GM18511 (cell line): ENCODE measurements around the gene PIM3.
"Not testable (repeated sequence)": the region's sequence is repeated elsewhere in the genome, so short reads cannot be mapped to it uniquely, and the experiment has no call there.

ENCODE experiments used
- ATAC-seq: cut with Tn5 transposase; IDR thresholded peaks from one replicate; pipeline ENCODE4 v1.9.1; 2021; ENCODE audit warnings: mild to moderate bottlenecking, moderate library complexity; ENCODE audit not compliant: unreplicated experiment

The PIM3 gene

DNA sequence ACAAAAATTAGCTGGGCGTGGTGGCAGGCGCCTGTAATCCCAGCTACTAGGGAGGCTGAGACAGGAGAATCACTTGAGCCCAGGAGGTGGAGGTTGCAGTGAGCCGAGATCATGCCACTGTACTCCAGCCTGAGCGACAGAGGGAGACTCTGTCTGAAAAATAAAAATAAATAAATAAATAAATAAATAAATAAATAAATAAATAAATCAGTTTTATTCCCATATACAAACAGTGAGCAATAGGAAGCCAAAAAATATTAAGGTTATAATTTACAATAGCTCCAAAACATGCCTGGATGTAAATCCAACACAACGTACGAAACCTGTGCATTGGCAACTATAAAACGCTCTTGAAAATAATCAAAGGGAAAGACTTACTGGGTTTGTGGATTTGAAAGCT, 21.2 kb downstream of the PIM3 start:
- ATAC-seq = not testable (repeated sequence)

DNA sequence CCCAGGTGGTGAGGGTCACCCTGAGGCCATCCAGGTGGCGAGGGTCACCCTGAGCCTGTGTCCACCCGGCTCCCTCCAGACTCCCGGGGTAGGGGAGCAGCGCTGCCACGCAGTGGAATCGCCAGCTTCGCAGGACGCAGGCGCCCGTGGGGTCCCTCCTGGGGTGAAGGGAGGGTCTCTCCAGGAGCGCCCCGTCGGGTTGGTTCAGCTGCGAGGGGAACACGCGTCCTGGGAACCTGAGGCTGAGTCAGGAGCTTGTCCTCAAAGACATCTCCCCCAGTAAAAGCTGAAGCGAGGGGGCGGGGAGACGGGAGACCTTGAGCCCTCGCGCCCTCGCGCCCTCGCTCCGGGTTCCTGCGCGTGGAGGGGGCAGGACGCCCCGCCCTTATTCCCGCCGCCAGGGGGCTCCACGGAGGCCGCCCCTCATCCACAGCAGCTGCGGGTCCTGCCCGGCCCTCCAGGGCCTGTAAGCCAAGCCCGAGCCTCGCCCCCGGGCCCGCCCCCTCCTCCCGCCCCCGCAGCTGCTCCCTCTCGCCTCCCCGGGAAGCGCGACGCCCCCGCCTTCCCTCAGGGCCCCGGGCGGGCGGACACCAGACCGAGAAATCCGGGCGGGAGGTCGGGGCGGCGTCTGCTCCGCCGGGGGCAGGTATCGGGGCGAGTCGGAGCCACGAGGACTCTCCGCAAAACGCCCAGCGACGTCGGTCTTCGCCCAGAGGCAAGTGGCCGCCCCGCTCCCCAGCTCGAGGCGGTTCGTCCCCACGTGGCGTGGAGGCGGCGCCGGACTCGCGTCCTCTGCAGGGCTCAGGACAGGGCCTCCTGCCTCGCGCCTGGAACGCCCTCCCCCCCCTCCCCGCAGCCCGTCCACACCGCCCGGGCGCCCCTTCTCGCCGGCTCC, 22.8 kb downstream of the PIM3 start:
- ATAC-seq = no peak

DNA sequence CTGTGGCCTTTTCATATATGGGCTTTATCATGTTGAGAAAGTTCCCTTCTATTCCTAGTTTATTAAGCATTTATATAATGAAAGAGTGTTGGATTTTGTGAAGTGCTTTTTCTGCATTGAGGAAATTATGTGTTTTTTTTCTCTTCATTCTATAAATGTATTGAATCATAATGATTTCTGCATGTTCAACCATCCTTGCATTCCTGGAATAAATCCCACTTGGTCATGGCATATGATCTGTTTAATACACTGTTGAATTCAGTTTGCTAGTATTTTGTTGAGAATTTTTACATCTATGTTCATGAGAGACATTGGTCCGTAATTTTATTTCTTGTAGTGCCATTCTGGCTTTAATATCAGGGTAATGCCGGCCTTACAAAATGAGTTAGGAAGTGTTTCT, 25.8 kb downstream of the PIM3 start:
- no peak for ATAC-seq

DNA sequence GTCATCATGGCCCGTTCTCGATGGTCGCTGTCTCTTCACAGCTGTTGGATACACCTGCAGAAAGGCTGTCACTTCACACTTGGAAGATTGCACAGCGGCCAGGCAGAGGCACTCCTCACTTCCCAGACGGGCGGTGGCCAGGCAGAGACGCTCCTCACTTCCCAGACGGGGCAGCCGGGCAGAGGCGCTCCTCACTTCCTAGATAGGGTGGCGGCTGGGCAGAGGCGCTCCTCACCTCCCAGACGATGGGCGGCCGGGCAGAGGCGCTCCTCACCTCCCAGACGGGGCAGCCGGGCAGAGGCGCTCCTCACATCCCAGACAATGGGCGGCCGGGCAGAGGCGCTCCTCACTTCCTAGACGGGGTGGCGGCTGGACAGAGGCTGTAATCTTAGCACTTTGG, 29.3 kb downstream of the PIM3 start:
- ATAC-seq = not testable (repeated sequence)

DNA sequence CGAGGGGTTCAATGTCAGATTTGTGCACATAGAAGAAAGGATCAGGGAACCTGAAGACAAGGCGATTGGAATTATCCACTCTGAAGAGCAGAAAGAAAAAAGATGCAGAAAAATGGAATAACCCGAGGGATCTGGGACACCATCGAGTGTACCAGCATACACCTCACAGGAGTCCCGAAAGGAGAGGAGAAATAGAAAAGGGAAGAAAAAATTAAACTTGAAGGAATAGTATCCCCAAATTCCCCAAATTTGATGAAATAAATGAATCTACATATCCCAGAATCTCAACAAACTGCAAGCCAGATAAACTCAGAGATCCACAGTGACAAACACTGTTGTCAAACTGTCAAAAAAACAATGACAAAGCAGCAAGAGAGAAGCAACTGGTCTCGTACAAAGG, 30.6 kb downstream of the PIM3 start:
- no peak for ATAC-seq

DNA sequence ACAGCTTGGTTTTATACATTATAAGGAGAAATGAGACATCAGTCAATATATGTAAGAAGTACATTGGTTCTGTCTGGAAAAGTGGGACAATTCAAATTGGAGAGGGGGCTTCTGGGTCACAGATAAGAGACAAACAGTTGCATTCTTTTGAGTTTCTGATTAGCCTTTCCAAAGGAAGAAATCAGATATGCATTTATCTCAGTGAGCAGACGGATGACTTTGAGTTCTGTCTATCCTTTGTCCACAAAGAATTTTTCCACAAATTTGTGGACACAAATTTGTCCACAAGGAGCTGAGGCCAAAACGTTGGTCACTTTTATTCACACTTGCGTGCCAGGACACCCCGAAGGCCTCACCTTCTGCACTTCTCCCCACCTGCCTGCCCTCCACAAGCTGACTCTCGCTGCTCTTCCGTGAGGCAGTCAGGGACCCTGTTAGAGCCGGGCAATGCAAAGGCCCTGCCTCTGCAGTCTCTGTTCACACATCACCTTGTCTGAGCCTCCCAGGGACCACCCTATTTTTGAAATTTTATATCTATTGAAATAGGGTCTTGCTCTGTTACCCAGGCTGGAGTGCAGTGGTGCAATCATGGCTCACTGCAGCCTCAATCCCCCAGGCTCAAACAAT, 31.4 kb downstream of the PIM3 start:
- ATAC-seq = no peak

DNA sequence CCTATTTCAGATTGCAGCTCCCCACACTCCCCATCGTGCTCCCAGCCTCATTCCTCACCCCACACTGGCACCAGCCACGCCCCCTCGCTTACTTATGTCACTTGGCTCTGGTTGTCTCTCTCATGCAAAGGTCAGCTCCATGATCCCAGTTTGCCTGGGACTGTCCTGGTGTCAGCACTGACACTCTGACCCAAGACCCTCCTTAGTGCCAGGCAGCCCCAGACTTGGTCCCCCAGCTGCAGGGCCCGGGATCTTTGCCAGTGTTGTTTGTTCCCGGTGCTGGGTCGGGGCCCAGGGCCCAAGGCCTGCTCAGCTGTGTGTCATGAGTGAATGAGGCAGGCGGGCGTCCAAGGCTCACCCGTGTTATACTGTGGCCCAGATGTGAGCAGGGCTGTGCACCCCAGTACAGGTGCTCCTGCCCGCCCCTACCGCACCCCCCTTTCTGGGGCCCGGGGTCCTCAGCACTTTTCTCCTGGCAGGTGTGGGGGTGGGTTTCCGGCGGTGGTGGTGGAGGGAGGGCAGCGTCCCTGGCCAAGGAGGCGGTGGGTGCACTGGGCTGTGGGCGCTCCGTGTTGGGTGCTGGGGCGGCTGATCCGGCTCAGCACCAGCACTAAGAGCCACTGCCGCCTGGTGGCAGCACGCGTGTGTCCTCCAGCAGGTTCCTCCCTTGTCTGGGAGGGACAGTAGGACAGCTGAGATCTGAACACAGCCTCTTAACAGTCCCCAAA, 32.5 kb downstream of the PIM3 start:
- ATAC-seq = no peak

DNA sequence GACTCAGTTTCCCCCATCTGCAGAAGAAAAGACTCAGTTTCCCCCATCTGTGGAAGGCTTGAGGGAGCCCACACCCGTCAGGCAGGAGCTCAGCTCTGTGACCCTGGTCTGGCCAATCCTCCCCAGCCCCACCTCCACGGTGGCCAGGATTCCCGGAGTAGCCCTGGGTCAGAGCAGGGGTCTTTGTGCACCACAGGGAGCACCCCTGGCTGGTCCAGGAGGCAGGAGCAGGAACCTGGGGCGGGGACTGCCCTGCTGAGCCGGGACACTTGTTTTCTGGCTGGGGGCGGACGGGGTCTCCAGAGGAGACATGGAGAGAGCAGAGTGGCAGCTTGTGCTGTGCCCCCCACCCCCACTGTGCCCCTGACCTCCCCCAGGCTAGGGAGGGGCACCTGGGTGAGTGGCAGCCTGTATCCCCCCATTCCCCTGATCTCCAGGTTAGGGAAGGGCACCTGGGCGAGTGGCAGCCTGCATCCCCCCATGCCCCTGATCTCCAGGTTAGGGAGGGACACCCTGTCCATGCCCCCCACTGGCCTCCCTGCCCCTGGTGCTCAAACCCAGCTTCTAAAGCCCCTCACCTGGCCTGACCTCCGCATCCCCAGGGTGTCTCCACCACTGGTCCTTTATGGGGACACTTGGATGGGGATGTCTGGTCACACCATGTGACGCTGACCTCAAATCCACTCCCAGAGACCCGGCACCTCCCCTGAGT, 33.2 kb downstream of the PIM3 start:
- ATAC-seq = no peak

DNA sequence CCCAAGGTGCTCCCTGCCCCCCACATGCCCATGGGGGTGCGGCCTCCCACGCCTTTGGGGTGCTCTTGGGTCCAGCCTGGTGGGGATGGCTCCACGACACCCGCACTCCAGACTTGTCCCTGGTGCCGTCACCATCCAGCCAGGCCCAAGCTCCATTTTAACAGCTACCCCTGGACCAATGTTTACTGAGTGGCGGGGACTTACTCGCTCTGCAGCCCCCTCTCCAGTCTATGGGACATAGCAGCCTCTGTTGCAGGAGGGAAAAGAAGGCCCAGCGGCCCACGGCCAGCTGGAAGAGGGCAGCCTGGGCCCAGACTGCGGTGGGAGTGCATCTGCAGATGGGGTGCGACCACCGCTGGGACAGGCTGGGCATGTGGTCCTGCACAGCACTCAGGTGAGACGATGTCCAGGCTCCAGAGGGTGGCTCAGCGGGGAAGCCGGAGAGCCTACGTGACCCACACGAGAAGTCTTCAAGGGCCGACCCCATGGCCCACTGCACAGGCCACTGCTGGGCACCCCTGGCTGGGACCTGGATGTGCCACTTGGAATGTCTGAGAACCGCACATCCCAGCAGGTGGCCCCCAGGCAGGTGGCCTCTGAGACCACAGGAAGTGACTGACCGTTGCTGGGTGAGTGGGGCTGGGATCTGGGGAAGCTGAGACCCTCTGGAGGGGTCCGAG, 33.9 kb downstream of the PIM3 start:
- no peak for ATAC-seq

DNA sequence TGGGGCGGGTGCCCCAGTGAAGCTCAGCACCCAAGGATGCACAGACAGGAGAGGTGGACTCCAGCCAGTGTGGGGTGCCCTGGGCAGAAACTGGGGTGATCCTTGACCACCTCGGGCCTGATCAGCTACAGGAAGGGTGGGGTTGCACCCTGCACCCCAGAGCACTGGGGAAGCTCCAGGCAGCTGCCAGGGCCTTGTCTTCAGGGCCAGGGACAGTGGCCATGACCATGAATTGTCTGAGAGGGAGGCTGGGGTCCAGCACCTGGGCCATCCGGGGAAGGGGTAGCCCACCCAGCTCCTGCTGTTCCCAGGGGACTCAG, 34.4 kb downstream of the PIM3 start:
- no peak for ATAC-seq

DNA sequence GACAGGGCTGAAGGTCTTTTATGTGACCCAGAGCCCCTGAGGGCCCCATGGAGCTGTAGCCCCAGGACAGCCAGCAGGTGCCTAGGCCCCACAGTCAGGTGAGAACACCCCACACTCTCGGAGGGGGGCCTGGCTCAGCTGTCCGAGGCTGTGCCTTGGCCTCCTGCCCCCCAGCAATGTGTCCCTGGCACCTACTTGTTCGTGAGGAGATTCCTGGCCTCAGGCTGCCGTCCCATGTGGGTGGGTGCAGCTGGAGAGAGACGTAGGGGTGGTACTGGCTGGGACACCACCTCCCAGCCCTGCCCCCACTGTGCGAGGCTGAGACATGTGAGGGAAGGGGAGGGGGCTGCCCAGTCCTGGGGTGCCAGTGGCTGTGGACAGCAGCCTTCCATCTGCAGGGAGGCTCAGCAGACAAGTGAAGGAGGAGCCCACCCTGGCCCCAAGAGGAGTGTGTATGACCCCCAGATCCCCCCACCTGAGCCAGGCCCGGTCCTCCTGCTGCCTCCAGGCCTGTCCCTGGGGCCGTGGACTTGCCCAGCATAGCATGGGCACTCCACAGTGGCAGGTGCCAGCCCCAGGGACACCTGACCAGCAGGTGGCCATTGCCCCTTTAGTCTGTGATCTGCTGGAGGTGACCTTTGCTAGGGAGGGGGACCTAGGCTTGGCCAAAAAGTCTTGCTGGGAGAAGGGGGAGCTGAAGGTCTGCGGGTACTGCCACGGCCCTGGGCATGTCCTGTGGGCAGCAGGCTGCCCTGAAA, 35.0 kb downstream of the PIM3 start:
- no peak for ATAC-seq

DNA sequence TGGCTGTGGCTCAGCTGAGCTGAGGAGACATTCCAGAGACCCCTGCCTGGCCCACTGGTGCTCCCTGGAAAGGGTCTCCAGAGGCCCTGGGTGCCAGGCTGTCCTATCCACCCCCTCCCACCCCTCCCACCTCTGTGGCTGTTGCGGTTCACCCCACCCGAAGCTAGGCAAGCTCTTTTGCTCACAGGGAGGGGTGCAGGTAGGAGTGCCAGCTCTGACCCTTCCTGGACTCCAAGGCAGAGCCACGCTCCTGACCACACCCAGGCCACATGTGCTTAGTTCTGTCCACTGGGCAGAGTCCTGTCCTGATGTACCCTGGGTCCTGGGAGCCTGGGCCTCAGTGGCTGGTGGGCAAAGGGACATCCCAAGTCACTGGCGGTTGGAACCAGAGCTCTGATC, 35.5 kb downstream of the PIM3 start:
- ATAC-seq = no peak

DNA sequence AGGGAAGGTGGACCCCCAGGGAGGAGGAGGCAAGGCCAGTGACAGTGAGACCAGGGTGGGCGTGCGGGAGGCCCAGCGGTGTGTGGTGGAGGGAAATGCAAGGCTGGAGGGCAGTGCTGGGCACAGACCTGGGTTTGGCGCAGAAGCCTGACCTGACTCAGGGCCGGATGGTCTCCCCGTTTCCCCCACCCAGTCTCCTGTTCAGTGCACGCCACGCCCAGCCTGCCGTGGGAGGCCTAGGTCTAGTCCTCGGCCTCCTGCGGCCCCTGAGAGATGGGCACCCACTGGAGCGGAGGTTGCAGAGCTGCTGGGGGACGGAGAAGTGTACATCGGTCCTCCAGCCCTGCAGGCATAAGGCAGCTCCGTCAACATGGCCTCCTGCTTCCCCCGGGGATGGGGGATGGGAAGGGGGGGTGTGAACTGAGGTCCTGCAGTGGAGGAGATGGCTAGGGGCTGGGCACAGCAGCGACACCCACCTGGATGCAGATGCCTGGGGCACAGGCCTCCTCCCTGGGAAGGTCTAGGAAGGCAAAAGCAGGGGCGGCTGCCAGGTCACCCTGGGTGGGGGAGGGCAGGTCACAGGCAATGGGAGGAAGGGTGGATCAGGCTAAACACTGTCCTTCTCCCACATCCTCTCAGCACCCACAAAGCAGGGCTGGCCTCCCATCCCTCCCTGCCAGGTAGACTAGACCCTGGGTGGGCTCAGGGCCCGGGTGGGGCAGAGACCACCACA, 36.1 kb downstream of the PIM3 start:
- no peak for ATAC-seq

DNA sequence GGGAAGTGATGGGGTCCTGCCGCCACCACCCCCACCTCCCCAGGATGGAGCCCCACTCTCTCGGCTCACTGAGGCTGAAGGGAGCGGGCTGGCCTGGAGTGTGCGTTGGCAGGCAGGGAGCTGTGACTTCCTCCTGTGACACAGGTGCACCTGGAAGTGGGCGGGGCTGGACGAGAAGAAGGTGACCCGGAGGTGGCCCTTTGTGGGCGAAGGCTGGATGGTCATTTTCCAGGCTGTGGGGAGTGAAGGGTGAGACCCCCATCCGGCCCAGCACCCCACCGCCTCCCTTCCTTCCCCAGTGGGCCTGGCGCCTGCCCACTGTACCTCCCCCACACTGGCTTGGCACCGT, 36.7 kb downstream of the PIM3 start:
- ATAC-seq = no peak

DNA sequence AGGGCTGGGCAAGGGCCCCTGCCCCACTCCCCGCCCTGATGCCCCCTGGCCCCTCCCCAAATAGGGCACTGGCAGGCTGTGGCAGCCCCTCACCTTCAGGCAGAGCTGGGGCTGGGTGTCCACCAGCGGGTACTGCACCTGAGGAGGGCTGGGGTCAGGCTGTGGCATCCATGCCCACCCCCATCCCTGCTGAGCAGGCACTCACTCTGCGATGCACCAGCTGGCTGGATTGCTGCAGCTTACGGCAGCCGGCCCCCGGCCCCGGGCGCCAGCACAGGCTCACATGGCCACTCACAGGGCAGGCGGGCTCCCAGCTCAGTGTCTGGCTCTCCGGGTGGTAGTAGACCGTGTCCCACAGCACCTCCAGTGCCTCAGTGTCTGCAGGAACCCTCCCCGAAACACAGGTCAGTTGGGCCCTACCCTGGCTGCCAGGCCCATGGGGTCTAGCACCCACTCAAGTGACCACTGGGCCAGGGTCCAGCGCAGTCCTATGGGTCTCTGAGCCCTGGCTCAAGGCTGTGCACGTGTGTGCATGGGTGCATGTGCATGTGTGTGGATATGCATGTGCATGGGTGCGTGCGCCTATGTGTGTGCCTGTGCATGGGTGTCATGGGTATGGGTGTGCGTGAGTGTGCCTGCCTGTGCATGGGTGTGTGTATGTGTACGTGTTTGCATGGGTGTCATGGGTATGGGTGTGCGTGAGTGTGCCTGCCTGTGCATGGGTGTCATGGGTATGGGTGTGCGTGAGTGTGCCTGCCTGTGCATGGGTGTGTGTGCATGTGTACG, 37.6 kb downstream of the PIM3 start:
- no peak for ATAC-seq

DNA sequence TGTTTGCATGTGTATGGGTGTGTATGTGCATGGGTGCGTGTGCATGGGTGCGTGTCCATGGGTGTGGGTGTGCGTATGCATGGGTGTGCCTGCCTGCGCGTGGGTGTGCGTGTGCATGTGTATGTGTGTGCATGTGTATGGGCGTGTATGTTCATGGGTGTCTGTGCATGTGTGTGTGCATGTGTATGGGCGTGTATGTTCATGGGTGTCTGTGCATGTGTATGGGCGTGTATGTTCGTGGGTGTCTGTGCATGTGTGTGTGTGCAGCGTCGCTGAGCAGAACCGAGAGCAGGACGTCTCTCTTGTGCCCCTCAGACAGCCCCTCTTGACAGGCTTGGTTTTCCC, 38.1 kb downstream of the PIM3 start:
- ATAC-seq = no peak

DNA sequence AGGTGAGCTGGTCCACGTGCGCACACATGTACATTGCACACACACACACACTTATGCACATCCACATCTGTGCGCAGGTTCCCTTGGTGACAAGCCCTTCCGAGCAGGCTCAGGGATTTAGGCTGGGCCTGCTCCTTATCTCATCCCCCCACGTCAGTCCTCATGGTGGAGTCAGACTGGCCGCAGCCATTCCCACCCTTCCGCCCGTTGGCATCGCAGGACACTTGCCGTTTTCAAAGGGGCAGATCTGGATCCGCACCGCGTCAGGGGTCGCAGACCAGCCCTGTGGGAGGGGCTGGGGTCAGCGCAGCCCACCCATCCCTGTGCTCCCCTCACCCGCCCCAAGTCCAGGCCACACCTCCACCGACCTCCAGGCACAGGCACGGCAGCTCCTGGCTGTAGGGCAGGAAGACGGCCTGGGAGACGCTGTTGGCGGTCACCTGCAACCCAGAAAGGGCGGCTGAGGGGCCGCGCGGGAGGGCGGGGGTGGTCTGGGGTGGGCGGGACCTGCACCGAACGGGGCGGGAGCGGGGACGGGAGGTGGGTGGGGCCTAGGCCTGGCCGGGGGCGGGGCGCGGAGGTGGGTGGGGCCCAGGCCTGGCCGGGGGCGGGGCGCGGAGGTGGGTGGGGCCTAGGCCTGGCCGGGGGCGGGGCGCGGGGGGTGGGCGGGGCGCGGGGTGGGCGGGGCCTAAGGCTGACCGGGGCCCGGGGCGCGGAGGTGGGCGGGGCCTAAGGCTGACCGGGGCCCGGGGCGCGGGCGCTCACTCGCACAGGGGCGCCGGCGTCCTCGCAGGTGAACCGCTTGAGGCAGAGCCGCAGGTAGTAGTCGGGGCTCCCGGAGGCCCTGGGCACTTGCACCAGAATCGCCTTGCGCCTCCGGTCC, 38.7 kb downstream of the PIM3 start:
- ATAC-seq = no peak
